CD4-positive, alpha-beta T cell treated with Interleukin-1 beta for 1 hour (primary cell): Measurements from ENCODE around the gene PARD6A.
A peak's percentile ranks its signal among the peaks of the same experiment; 100 is the strongest.

Experiments
- DNase-seq, 2 donors: peaks; one replicate each; pipeline ENCODE4 v3.0.0-alpha.2; 2020 to 2022

PARD6A gene

DNA sequence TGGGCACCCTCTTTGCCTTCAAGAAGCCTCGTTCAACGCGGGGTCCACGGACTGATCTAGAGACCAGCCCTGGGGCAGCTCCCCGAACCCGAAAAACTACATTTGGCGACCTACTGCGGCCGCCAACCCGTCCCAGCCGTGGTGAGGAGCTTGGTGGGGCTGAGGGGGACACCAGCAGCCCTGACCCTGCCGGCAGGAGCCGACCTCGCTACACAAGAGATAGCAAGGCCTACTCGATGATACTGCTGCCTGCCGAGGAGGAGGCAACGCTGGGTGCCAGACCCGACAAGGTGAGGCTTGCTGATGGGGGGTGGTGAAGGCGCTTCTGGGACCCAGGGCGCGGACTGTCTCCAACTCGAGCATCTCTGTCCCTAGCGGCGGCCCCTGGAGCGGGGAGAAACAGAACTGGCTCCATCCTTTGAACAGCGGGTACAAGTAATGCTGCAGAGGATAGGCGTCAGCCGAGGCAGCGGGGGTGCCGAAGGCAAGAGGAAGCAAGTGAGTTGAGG, 6.3 kb upstream of the PARD6A start:
- DNase-seq: no peak

DNA sequence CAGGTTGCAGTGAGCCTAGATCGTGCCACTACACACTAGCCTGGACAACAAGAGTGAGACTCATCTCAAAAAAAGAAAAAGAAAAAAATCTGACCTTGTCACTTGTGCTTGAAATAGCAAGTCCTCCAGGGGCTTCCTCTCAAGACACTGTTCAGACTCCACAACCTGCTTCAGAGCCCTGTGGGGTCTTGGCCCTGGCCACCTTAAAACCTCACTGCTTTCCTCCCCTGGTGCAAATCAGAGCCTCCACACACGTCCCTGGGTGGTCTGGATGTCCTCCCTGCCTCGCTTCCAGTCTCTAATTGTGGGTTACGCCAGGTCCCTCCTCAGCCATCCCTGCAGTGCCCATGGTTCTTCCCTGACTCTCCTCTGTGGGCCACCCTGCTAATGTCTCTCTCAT, 5.4 kb upstream of the PARD6A start:
- DNase-seq: no peak

DNA sequence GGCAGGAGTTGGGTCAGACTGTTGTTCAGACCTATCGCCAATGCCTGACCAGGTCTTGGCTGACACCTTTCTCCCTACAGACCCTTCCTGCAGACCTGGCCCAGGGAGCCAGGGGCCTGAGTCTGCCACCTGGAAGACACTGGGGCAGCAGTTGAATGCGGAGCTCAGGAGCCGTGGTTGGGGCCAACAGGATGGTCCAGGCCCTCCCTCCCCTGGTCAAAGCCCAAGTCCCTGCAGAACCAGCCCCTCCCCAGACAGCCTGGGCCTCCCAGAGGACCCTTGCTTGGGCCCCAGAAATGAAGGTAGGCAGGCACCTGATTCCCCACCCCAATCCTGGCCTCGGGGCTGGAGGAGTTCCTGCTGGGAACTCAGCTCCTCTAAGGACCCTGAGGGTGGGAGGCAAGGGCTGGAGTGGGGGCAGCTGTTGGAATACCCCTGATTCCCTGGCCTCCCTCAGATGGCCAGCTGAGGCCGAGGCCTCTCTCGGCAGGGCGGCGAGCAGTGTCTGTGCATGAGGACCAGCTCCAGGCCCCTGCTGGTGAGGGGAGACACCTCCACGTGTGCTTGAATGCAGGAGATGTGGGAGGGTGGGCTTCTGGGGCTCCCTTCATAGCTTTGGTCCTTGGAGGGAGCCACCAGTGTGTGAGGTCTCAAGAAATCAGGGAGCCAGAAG, 4.3 kb upstream of the PARD6A start:
- DNase-seq: no peak

DNA sequence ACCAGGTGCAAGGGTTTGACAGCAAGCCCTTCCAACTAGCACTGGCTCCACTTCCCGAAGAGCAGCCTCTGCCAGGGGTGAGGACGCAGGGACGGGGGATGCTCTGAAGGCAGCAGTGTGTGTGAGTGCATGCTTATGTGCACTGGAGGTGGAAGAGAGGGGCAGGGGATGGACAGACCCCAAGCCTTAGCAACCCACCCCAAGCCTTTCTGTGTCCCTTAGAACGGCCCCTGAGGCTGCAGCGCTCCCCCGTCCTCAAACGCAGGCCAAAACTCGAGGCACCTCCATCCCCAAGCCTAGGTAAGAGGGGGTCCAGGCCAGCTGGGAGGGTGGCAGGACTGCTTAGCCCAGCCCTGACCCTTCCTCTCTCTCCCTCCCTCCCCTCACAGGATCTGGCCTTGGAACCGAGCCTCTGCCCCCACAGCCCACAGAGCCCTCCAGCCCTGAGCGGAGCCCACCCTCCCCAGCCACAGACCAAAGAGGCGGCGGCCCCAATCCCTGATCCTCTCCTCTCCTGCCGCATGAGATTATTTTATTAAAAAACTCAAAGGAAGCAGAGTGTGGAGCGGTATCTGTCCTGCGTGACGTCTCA, 3.6 kb upstream of the PARD6A start:
- no peak for DNase-seq

DNA sequence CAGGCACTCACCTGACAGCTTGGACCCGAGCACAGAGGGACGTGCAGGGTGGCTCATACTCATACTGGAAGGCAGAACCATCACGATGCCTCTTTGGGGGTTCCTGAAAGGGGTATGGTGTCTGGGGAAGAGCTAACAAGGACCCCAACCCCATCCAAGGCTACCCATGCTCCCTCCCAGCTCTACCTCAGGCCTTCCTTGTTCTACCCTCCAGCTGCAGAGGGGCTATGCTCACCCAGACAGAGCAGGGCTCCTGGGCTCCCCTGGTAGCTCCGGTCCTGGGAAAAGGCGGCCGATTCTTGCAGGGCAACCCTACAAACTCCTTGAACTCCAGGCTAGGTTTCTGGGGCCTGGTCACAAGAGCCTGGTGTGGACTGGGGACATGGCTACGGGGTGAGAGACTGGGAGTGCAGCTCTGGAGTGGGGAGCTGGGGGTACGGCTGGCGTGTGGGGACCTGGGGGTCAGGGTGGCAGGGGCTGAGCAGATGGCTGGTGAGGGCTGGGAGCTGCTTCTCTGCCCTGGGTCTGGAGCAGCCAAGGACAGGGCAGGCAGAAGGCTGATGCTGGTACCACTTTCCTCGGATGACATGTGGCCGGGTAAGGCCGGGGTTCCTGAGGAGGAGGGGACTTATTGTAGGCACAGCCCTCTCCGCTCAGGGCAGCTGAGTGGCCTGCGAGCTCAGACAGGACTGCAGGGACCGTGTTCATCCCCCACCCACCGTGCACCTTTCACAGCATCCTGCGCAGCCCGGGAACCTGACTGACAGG, 2.8 kb upstream of the PARD6A start:
- no peak for DNase-seq

DNA sequence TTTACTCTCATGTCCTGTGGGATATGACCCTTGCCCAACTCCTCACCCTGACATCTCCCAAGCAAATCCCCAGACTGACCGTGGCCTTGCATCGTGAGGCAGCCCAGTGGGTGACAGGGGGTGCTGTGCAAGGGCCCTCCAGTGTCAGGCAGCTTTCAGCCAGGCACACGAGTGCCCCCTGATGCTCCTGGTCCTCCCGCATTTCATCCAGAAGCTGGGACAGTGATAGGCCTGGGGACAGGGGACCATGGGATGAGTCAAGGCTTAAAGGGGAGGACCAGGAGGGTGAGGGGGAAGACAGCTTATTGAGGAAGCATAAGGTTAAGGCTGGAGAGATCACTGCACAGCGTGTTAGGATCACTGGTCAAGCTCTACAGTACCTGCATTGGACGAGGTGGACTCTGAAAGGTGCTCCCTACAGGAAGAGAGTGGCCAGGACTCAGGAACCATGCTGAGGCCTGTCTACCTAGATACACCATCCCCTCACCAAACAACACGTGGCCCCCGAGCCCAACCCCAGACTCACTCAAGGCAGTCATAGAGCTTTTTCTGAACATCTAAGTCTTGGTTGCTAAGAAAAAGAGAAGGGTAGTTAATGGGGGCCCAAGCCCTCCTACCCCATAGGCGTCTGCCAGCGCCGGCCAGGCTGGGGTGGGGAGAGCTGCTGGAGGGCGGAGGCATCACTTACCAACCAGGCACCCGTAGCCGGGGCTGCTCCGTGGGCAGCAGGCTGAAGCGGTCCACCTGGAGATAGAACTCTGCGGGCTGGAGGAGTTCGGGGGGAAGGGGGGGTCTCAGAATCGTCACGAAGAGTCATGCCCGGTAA, 1.7 kb upstream of the PARD6A start:
- no peak for DNase-seq

DNA sequence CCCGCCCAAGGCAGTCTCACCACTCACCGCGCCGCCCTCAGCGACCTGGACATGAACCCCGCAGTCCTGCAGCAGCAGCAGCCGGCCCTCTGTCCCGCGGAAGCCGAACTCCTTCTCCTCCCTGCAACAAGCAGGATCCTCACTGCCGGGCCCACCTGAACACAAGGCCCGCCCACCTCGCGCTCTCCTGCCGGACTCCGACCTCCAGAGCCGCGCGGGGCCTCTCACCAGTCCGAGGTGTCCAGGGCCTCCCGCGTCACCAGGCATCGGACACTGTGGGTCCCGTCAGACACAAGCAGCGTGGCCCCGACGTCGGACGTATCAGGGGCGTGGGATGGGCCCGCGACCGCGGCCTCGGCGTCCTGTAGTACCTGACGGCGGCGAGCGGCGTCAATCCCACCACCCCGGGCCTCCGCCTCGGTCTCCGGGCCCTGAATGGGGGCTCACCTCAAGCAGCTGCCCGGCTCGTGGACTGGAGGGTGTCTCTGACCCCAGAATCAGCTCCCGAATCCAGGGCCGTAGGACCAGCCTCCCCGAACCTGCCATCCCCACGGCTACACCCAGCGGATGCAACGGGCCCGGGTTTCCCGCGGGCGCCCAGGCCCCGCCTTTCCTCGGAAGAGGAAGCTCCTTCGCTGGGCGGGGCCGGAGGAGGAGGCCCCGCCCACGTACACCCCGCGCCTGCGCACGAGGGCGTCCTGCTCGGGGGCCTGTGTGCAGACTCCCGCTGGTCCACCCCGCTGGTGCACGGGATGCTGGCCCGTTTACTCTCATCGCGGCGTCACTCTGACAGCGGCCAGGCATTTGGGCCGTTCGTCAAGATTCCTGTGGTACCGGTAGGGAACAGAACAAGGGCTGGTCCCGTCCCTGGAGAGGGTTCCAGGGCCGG, 841 bp upstream of the PARD6A start, which contains the start of gene ACD:
Gene ACD, minus strand, starts transcription at position 586 of the 889 bp plus-strand sequence. Its CDS starts 40 bp downstream, at position 546.
- DNase-seq: peak; percentile 94 to 95

DNA sequence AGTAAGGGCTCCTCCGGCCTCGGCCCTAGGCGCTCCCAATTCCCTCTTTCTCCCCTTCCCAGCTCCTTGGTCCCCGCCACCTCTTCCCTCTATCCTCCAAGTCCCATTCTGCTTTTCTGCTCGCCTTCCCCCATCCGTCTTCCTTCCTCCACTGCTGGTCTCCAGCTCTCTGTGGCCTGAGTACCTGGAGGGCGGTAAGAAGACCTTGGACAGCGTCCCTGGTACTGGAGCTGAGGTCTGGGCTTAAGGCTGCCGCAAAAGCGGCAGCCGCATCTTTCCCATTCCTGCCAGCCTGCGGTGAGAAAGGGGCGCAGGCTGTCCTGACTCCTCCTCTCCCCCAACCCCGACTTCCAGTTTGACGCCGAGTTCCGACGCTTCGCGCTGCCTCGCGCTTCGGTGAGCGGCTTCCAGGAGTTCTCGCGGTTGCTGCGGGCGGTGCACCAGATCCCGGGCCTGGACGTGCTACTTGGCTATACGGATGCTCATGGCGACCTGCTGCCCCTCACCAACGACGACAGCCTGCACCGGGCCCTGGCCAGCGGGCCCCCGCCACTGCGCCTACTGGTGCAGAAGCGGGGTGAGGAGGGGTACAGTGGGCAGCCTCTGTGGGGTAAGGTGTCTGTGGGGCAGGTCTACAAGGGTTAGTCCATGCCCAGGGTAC, 471 bp downstream of the PARD6A start:
- DNase-seq: no peak

DNA sequence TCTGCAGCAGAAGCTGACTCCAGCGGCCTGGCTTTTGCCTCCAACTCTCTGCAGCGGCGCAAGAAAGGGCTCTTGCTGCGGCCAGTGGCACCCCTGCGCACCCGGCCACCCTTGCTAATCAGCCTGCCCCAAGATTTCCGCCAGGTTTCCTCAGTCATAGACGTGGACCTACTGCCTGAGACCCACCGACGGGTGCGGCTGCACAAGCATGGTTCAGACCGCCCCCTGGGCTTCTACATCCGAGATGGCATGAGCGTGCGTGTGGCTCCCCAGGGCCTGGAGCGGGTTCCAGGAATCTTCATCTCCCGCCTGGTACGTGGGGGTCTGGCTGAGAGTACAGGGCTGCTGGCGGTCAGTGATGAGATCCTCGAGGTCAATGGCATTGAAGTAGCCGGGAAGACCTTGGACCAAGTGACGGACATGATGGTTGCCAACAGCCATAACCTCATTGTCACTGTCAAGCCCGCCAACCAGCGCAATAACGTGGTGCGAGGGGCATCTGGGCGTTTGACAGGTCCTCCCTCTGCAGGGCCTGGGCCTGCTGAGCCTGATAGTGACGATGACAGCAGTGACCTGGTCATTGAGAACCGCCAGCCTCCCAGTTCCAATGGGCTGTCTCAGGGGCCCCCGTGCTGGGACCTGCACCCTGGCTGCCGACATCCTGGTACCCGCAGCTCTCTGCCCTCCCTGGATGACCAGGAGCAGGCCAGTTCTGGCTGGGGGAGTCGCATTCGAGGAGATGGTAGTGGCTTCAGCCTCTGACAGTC, 1.3 kb downstream of the PARD6A start:
- no peak for DNase-seq

DNA sequence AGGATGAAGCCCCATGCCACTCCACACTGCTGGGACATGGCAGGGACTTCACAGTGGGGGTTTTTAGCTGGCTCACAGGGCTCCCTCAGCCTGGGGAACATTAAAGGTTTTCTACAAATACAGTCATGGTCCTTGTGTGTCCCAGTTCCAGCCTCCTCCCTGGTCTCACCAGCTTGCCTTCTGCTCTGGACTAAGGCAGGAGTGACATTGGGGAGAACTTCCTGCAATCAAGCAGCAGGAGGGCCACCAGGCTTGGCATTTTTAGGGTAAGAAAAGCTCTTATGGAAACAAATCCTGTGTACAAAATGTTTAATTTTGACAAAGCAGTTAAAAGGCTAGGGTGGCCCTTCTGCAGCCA, 1.9 kb downstream of the PARD6A start:
- DNase-seq: no peak

DNA sequence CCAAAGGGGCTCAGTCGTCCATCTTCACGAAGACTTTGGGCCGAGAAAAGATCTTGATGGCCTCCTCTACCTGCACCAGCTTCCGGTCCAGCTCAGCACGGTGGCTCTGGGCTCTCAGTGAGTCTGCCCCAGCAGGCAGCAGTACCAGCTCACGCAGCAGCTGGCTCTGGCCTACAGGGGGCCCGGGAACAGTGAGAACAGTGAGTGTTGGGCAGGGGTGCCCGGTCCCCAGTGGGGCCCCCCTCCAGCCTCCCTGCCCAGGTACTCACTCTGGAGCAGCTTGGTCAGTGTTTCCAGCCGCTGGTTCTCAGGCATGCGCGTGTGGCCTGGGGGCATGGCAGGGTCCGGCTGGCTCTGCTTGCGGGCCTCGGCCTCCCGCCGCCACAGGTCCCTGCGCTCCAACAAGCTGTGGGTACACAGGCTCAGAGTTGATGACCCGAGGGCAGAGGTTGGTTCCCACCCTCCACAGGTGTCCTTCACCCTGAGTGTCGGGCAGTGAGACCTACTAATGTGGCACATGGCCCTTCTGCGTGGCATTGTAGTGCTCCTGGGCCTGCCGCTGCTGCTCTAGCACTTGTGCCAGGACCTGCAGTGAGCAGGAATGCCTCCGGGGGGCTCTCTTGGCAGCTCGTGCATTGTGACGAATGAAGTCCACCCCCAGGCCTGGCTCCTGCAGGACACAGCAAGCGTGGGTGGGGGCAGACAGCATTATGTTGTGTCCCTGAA, 2.6 kb downstream of the PARD6A start:
- peak in 1 of 2 donors; percentile 25 for DNase-seq

DNA sequence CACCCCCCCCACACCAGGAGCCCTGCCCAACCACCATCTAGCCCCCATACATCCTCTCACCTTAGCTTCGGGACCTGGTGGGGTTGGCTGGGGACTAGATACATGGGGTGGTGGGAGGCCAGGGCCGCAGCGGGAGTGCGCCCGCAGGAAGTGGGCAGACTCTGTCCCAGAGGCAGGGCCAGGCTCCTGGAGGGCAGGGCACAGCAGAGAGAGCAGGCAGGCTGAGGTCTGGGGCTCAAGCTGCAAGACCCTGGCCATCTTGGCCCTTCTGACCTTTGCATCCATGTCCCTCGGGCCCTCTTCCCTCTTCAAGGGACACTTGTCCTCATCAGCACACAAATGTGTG, 3.1 kb downstream of the PARD6A start:
- DNase-seq: no peak

DNA sequence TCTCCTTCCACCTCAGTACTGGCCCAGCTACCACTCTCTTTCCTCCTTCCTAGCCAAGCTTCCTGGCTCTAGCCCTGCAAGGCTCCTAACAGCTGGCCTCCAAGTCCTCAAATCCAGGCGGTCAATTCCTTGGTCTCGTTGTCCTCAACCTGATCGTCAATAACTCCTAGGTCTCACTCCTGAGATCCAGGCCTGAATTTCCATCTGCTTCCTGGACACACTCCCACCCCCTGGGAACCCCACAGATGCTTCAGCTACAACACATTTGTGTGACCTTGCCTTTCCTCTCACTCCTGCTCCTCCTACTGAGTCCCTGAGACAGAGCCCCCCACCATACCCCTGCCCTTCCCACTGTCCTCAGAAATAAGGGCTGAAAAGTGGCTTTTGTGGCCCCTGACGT, 3.5 kb downstream of the PARD6A start:
- DNase-seq: no peak

DNA sequence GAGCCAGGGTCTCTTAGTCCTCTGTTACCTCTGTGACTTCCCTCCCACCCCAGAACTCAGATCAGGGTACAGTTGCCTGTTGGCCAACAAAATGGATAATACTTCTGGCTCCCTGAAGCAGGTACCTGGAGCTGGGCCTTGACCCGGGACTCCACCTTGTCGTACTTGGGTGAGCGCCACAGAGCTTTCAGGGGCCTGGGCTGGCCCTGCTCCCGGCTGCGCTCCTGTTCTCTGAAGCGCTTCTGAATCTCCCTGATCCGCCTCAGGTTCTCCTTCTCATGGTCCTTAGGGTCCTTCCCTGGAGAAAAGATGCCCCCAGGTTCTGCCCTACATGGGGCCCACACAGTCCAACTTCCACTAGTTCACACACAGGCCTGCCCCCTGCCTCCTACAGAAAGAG, 4.1 kb downstream of the PARD6A start:
- DNase-seq: no peak

DNA sequence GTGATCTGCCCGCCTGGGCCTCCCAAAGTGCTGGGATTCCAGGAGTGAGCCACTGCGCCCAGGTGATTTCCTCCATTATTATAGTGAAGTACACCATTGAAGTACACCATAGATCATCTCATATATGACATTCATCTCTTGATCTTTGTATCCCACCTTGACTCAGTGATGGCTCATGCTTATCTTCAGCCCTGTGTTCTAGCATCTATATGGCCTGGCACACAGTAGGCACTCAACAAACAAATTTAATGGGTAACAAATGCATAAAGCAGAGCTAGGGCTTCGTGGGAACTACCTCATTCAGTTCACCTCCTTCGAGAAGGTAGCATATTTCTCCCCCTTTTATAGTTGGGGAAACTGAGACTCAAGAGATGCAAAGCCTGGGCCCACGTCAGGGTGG, 4.8 kb downstream of the PARD6A start:
- no peak for DNase-seq

DNA sequence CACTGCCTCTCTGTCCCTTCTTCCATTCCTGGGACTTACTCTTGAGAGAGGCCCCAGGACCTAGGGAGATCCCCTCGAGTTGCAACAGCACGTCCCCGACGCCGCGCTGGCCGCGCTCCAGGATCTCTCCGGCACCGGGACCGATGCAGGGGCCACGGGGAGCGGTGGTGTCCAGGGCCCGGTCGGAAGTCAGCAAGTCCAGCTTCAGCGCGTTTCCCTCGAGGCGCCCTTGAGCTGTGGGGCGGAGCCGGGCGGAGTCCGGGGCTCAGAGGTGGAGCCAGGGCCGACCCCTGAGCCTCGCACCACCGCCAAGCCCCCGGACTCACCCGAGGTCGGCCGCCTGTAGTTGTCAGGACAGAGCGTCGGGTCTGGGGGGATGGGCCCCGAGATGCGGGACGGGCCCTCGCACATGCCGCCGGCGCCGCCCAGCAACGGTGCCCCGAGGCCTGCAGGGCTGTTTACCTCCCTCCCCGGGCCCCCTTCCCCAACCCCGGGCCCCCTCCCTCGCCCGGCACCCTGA, 5.3 kb downstream of the PARD6A start:
- no peak for DNase-seq

DNA sequence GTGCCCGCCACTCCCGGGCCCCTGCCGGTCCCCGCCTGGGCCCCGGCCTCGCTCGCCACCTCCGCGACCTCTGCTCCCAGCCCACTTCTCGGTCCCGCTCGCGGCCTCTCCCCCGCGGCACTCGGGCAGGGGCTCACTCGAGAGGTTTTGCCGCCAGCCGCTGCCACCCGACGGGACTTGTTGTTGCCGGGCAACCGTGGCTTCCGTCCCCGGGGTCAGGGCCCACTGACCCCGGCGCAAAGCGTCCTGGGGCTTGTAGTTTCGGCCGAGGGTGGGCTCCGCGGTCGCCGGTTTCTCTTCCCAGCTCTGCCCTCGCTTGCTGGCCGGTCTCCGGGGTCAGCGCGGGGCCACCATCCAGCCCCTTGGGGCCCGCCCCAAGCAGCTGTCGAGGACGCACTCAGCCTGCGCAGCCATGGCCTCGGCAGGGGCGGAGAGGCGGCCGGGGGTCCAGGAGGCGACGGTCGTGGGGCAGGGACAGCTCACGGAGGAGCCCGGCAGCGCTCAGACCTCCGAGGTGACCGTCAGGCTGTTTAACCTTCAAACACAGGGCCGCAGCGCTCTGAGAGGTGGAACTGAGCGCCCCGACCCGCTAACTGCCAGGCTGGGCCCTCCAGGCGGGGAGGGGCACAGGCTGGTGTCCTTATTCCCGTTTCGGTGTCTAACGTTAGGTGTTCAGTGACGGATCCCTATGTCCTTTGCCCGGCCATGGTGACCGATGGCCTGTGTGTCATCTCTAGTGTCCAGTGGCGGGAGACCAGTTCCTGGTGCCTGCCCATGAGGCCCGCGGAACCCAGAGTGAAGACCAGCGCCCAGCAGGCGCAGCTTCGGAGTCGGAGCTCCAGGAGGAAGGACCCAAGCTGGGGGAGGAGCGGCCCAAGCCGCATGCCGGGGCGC, 6.0 kb downstream of the PARD6A start, which contains the start of the genes C16orf86 and ENKD1:
Gene C16orf86, plus strand, starts transcription at position 256 of the 894 bp plus-strand sequence. Its CDS starts 157 bp downstream, at position 413.
Gene ENKD1, minus strand, starts transcription at position 192 of the 894 bp plus-strand sequence. CDS start 308 bp downstream, outside the sequence.
- DNase-seq: peak; percentile 87 to 89

DNA sequence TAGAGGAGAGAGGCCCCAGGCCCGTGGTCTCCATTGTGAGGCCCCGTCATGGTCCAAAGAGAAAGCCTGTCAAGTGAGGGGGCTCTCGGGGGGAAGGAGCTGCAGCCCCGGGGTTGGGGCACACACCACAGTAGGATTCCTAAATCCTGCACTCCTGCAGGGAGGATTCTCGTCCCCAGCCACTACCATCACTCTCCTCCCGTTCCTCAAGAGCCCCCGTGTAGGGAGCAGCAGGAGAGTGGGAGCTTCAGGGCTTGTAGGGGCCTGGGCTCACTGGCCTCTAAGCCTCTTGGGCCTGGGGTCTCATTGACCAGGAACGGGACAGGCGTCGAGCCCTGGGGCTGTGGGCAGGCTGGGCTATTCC, 6.7 kb downstream of the PARD6A start:
- DNase-seq: no peak
